CD4-positive, alpha-beta T cell treated with Interleukin-6 for 4 hours (primary cell): ENCODE data around the gene SRPK2.
"Not testable (repeated sequence)": the region's sequence is repeated elsewhere in the genome, so short reads cannot be mapped to it uniquely, and the experiment has no call there.

ENCODE experiments used
- DNase-seq: peaks from one replicate; pipeline ENCODE4 v3.0.0-alpha.2; 2020; ENCODE audit warnings: mixed read lengths

The SRPK2 gene

DNA sequence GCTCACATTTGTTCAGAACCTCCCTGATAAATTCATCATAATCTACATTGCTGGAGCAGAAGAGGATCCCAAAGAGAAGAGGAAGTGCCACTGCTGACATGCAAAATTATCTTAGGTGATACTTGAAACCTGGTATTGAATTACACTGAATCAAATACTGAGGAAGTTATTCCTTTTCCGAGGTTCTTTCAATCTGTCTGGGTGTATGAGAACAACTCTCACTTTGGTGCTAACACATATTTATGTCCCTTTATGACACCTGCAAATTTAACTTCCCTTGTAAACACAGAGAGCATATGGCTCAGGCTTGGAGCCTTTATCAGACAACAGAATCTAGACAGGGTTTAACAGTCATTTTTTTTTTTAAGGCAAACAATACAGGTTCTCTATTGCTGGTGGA, 131.4 kb downstream of the SRPK2 start:
- DNase-seq: no peak

DNA sequence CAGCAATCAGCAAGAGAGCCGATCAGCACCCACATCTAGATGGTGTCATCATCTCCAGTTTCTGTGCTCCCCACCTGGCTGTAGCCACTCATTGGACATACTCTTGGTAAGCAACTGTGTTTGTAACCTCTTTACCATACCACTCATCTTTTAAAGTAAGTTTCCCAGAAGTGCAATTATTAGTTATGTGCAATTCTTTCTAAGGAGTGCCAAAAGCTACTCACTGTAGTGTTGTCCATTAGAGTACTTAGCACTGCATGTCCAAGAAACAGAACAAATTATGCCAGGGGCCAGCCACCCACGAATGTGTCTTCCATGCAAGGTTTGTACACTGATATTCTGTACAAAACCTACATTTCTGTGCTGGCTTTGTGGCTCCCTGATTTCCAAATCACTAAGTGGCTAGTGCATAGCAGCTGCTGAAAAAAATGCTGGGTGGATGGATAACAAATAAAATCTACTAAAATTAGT, 131.9 kb downstream of the SRPK2 start:
- DNase-seq: no peak

DNA sequence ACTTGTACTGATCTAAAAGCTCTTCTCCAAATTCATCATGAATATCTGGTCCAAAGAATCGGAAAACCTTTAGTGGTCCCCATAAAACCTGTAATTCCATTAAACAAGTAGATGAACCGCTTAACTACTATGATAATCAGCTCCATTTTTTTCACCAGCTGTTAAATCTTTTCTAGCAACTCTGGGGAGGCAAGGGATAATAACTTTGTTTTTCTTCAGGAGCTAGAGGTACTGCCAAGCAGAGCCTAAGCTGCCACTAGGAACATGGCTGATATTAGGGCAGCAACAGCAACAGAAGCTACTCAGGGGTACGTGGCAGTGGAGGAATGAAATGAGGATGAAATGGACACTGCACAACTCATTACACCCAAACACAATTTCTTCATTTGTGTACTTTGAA, 138.0 kb downstream of the SRPK2 start:
- no peak for DNase-seq

DNA sequence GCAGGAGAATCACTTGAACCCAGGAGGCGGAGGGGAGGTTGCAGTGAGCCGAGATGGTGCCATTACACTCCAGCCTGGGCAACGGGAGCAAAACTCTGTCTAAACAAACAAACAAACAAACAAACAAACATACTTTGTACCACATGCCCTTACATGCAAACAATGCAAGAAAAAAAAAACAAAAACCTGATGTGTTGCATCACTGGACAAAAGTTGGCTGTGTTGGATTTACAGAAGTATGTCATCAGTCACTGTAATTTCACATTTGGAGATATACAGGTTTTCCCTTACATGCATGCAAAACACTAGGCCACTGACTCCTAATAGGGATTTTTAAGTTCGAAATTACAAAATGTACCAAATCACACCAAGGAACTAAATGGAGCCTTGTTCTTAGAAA, 138.5 kb downstream of the SRPK2 start:
- DNase-seq: no peak

DNA sequence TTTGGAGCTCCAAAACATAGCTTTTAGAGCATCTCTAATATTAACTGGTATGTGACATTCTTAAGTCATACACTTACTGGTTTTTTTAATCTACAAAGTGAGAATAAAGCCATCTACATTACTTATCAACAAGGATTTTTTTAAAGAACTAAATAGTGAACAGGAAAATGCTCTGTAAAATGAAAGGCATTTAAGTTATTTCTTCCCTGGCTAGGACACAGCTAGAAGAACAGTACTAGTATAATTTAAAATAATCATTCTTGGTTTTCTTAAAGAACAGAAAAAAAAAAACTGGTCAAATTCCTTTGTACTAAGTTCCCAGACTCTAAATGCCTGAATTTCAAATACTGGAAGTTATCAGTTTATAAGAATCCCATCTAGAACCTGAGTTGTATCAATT, 139.5 kb downstream of the SRPK2 start:
- DNase-seq: no peak

DNA sequence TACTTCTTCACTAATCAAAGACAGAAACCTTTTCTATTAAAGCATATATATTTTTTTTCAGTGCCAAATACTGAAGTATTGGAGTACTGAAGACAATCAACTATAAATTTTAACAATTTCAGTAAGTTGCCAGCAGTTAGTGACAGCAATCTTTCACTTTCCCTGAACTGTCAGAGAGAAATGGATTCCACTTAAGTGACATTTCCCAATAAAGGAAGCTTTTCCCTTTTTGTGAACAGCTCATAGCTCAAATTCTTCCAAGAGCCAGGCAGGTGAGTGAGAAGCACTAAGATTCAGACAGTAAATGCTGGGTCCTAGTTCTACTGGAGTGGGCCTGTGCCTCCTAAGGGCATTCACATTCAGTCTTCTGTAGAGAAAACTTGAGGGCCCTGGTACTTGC, 142.0 kb downstream of the SRPK2 start:
- DNase-seq: no peak

DNA sequence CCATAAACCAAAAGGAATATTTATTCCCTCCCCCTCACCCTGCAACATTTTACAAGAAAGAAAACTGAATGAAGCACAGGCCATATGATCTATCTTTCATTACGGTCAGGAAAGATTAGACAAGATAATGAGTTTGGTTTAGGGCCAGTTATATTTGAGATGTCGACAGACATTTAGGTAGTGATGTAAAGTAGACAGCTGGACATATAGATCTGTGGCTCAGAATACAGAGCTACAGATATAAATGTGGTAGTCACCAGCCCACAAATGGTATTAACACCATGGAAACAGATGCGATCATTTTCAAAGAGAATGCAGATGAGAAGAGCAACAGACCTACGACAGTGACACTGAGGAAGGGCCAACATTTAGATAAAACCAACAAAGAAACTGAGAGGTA, 142.5 kb downstream of the SRPK2 start:
- no peak for DNase-seq

DNA sequence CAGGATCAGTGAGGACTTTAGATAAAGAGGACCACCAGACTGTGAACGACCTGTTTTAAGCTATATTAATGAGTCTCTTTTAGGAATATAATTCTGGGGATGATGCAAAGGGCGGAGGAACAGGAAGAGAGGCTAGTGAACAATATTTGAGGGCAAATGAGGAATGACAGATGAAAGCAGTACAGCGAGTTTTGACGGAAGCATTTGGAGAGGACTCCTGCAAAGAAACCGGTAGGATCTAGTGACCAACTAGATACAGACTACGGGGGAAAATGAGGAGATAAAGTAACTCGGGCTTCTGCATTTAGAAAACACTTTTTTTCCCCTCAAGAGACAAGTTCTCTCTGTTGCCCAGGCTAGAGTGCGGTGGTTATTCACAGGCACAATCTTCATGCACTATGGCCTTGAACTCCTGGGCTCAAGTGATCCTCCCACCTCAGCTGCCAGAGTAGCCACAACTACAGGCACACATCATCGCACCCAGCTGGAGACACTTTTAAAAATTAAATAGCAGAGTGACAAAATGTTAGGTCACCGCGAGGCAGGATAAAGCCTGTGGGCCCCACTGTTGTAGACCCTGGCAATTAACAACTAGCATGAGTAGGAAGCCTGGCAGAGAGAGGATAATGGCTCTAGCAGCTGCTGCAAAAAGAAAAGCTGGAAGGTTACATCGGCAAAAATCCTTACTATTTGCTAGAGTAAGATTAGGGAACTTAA, 143.2 kb downstream of the SRPK2 start:
- no peak for DNase-seq

DNA sequence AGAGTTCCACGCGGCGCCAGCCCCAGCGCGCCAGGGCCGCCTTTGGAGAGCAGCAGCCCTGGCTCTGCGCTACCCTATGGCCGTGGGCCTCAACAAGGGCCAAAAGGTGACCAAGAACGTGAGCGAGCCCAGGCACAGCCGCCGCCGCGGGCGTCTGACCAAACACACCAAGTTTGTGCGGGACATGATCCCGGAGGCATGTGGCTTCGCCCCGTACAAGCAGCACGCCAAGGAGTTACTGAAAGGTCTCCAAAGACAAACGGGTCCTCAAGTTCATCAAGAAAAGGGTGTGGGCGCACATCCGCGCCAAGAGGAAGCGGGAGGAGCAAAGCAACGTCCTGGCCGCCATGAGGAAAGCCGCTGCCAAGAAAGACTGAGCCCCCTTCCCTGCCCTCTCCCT, 144.1 kb downstream of the SRPK2 start:
- no peak for DNase-seq

DNA sequence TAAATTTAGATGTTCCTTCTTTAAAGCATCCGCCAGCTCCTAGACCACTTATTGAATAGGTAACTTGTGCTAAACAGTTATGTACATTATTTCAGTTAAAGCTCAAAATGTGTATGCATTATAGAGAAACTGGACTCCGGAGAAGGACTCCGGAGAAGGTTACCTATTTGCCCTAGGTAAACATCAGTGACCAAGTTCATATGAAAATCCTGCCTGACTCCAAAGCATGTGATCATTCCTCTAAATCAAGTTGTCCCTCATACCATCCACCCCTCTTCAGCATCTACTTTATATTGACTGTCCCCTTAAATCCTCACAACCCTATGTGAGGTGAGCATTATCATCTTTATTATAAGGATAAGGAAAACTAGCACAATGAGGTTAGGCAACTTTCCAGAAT, 147.5 kb downstream of the SRPK2 start:
- no peak for DNase-seq

DNA sequence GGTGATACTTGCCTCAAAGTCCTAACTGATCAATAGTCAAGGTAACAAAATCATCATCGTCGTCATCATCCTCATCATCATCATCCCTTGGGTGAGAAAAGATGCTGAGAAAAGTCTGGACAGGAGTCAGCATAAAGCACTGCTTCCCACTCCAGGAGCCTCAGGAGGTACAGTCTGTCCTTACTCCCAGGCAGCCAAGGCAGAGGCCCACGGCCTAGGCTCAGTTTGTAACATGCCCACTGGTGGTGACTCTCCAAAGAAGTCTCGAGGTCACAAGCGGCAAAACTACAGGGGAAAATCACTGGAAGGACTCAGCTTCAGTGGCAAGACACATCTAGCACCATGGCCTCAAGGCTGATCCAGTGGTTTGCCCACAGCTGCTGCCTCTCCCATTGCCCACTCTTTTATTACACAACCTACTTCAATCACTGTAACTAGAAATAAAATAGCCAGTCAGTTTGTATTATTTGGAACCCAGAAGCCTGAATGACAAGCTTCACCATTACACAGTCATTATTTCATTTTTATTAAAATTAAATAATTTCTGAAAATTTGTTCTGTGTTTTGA, 150.4 kb downstream of the SRPK2 start:
- no peak for DNase-seq

DNA sequence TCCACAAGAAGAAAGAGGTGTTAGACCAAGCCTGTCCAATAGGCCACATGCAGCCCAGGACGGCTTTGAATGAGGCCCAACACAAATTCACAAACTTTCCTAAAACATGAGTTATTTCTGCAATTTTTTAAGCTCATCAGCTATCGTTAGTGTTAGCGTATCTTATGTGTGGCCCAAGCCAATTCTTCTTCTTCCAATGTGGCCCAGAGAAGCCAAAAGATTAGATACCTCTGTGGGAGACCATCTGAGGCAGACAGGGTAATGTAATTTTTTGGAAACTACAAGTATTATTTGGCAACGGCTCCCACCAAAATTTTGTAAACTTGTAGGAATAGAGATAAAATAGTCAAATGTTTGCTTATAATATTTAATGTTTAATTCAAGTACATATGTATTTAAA, 153.8 kb downstream of the SRPK2 start:
- DNase-seq: no peak

DNA sequence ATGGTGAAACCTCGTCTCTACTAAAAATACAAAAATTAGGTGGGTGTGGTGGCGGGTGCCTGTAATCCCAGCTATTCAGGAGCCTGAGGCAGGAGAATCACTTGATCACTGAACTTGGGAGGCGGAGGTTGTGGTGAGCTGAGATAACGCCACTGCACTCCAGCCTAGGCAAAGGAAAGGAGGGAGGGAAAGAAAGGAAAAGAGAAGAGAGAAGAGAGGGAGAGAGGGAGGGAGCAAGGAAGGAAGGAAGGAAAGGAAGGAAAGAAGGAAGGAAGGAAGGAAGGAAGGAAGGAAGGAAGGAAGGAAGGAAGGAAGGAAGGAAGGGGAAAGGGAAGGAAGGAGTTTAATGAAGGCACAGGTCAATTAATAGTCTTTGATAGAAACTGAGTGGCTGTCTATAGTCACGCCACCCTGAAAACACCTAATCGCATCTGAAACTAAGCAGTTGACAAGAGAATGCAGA, 155.9 kb downstream of the SRPK2 start:
- not testable (repeated sequence) for DNase-seq

DNA sequence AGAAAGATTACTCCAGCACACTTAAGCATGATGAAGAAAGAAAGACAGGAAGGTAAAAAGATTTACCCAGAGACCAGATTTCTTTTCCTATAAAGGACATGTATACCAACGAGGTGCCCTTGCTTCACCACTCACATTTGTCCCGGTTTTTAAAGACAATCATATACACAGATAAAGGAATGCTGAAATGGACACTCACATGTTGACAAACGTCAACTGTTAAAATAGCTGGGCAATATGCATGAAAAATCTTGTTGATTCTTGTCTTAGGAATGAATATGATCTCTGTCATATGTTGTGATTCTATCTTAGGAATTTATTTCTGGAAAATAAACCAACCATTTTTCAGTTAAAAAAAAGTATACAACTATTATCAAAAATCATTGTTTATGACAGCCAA, 158.2 kb downstream of the SRPK2 start:
- no peak for DNase-seq

DNA sequence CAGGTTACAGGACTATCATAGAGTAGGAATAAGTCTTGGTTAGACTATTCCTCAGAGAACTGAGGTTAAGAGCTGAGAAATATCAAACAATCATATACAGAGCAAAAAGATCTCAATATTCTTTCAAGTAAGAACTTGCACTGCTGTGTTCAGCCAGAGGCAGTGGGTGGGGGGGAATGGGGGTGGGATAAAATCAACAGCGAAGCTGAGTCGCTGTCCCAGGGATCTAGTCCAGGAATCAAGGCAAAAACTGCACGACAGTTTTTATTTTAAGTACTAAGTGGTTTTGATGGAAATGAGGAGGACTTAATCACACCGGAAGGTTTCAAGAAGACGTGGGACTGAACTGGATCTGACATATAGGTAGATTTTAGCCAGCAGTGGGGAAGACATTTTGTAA, 159.1 kb downstream of the SRPK2 start:
- DNase-seq: no peak

DNA sequence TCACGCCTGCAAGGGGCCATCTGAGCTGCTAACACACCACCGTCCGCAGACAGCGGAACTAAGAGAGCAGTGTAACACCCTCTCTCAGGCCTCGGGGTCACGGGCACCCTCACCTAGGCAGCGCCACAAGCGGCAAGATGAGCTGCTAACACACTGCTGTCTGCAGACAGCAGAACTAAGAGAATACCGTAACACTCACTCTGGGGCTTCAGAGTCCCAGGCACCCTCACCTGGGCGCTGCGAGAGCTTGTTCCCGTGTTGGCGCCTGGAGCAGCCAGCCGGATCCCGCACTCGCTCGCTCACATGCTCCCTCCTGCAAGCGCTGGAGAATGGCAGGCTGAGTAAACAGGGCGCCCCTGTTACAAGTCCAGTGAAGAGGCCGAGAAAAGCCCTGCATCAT, 160.2 kb downstream of the SRPK2 start:
- DNase-seq: no peak

DNA sequence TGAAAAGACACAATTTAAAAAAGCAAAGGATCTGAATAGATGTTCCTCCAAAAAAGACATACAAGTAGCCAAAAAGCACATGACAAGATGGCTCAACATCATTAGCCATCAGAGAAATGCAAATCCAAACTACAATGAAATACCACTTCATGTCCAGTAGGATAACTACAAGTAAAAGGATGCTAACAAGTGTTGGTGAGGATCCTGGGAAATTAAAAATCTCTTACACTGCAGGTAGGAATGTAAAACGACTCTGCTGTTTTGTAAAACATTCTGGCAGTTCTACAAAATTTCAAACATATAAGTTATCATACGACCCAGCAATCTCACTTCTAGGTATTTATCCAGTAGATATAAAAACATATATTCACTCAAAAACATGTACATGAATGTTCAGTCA, 161.3 kb downstream of the SRPK2 start:
- DNase-seq: no peak

DNA sequence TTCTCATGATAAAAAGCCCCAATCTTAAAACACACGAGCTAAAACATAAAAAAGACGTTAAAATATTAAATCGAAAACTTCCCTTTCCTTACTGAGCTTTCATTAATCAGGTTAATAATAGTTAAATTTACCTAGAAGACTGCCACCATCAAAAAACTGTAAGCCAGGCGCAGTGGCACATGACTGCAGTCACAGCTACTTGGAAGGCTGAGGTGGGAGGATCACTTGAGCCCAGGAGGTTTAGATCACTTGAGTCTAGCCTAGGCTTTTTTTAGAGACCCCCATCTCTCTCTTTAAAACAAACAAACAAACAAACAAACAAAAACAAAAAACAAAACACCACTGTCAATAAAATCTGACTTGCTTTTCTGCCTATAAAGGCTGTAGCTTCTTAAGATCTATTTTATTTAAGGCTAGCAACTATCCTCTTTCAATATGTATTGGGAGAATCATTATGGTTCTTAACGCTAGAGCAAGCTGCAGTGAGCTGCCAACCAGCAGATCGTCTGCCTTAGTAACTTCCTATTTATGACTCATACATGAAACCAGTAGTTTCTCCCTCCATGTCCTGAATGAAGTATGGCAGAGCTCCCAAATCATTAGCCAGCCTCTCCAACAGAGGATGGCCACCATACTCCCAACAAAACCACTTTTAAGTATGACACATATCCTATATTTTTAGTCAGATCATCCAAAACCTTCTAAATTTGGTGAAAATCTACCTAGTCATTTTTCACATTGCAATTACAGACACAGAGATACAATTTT, 163.7 kb downstream of the SRPK2 start:
- peak; percentile 21 for DNase-seq

DNA sequence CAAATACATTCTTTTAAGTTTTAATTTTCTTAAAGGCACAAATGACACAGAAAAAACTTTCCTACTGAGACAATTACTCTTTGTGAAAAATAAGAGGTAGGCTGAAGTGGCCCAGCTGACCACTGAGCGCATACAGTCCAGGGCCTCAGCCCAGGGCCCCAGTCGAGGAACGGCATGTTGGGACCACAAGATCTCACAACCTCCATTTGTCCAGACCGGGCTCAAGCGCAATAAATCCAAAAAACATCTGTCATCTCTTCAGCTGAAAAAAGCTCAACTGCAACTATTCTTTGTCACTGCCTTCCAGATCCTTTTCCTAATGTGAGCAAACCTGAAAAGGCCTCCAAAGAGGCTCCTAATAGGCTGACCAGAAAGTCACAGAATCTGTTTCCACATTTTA, 165.8 kb downstream of the SRPK2 start:
- no peak for DNase-seq

DNA sequence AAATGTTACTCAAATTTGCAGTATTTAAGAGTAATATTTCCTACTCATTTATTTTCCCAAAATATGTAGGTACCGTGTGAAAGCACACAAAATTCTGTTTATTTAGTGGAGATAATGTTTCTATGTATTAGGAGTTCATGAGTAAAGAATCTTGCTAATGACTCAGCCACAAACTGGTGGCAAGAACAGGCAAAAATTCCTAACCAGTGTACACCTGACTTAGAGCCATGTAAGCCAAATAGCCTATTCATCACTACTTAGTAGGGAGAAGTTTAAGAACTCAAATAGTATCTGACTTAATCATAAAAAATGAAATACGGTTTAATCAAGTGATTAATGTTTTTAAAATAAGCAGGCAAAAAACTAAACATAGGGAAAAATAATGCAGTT, 169.0 kb downstream of the SRPK2 start:
- DNase-seq: no peak

DNA sequence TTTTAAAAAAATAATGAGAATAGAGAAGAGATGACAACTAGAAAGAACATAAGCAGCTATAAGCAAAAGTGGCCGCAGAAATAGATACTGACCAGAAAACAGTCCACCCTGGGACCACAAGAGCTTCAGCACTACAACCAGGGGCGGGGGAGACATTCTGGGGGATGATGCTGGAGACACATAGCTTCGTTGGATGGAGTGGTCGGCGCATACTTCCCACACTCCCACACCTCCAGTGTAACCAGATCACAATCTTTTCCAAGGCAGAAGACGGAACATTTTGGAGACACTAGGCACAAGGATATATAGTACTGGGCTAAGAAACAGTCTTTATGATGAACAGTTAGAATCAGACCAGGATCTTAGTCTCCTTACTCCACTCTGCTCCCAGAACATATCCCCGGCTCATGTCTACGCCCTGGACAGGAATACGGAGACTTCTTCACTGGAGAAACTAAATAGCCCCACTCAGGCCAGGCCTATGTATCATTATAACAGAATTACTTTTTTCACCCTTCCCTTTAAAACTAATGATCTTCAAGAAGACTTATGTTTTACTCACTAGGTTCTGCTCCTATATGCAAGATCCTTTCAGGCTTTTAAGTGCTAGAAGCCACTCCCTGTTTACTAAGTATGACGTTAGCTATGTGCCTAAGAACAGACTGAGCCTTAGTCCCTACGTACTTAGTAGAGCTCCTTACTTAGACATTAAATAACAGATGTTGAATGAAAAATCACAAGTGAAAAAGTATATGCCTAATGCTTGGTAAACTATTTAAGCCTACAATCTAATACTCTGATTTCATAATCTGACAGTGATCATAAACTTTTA, 169.6 kb downstream of the SRPK2 start:
- no peak for DNase-seq

DNA sequence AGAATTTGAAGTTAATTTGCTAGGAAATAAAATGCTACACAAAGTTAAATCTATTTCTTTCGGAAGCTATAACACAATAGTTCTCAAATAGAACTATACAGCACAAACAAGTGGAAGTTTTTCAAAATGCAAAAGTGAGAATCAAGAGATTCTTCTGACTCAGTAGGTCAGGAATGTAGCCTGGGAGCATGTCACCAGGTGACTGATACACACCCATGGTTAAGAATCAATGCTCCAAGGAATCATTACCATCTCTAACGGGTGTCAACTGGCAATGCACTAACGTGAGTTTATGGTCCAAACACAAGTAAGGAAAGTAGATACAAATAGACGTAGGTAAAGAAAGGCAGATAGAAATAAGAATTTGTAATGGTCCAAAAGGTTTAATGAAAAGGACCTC, 170.5 kb downstream of the SRPK2 start:
- no peak for DNase-seq

DNA sequence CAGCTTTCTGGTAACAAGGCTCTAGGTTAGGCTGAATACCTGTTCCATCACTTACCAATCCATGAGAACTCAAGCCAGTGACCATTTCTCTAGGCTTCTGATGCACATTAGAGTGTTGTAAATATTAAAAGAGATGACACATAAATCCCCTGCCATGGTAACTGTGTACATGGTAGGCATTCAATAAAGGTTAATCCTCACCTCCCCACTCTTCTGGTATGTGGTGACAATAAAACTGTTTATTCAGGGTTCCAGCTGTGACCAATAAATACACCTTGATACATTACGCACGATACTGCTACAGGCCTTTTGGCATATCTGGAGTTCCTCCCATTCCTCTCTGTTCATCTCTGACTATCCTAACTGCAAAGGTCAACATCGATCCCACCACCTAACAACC, 171.9 kb downstream of the SRPK2 start:
- no peak for DNase-seq
